ENCODE measurements around the gene VPS37B. TPM values are rescaled to one million over a fixed set of nuclear protein-coding genes. Genes with fewer than 3 reads are reported as not detected.
A peak's percentile ranks its signal among the peaks of the same experiment; 100 is the strongest.

VPS37B gene
- total RNA-seq, 4 donors from 2014 or later, result 23.4 to 47.4 (median 29.3) TPM

- TF ChIP-seq CTCF (IDR thresholded peaks at IDR 0.05) (no peak), POLR2A (IDR thresholded peaks at IDR 0.05) (no peak), POLR2AphosphoS5 (IDR thresholded peaks at IDR 0.05) (no peak), EP300 (IDR thresholded peaks at IDR 0.05) (no peak)
- ATAC-seq, result no peak
- Histone ChIP-seq H3K36me3 (peaks cover 0 to 60% of the 10 kb centered on the region in 2 donors), H3K9me3 (no peaks in the 10 kb centered on the region), H3K27ac (peak overlapping the region in 3 of 4 donors; percentile 53 to 73 (median 68)), H3K4me1 (peaks cover 0 to 64% (median 24%) of the 10 kb centered on the region in 3 donors), H3K4me3 (no peak overlapping the region), H3K27me3 (no peaks in the 10 kb centered on the region)
- 80% methylated on average over 1 of the region's 12 CpGs; no CpG with 5 or more reads in 1 of the 2 donors for WGBS, 2 donors (ENCODE audit: low coverage in 1 of 2)
These were observed 32.8 kb downstream of the VPS37B start for GRCh38 chr12:122862872-122863701.

GRCh38 chr12:122862110-122862634 lies 33.8 kb downstream of the VPS37B start:
- no peak for TF ChIP-seq CTCF (IDR thresholded peaks at IDR 0.05)
- no peak for TF ChIP-seq POLR2AphosphoS5 (IDR thresholded peaks at IDR 0.05)
- TF ChIP-seq POLR2A (IDR thresholded peaks at IDR 0.05), result no peak
- no peak for TF ChIP-seq EP300 (IDR thresholded peaks at IDR 0.05)
- no peaks in the 10 kb centered on the region for H3K9me3 ChIP-seq
- 17 to 40% methylated on average over 1 to 5 of the region's 20 CpGs for WGBS, 2 donors (ENCODE audit: low coverage in 1 of 2)
- H3K4me1 ChIP-seq, result peaks cover 0 to 57% (median 24%) of the 10 kb centered on the region in 3 donors
- no peaks in the 10 kb centered on the region for H3K27me3 ChIP-seq
- no peak for ATAC-seq
- no peak overlapping the region for H3K4me3 ChIP-seq
- peak overlapping the region in 3 of 4 donors; percentile 64 to 73 (median 68) for H3K27ac ChIP-seq
- H3K36me3 ChIP-seq, result peaks cover 0 to 58% of the 10 kb centered on the region in 2 donors

GRCh38 chr12:122861587-122861970 lies 34.3 kb downstream of the VPS37B start:
- no CpG with 5 or more reads among the region's 5 CpGs for WGBS, 2 donors (ENCODE audit: low coverage in 1 of 2)
- peaks cover 0 to 52% (median 24%) of the 10 kb centered on the region in 3 donors for H3K4me1 ChIP-seq

GRCh38 chr12:122860854-122861586 lies 34.9 kb downstream of the VPS37B start:
- Histone ChIP-seq H3K4me3 (no peak overlapping the region), H3K4me1 (peaks cover 0 to 47% (median 24%) of the 10 kb centered on the region in 3 donors), H3K27me3 (no peaks in the 10 kb centered on the region), H3K27ac (peak overlapping the region in 3 of 4 donors; percentile 64 to 73 (median 68)), H3K9me3 (no peaks in the 10 kb centered on the region), H3K36me3 (peaks cover 0 to 58% of the 10 kb centered on the region in 2 donors)
- no peak for ATAC-seq
- 33% methylated on average over 1 of the region's 23 CpGs; no CpG with 5 or more reads in 1 of the 2 donors for WGBS, 2 donors (ENCODE audit: low coverage in 1 of 2)
- TF ChIP-seq POLR2A (IDR thresholded peaks at IDR 0.05) (no peak), POLR2AphosphoS5 (IDR thresholded peaks at IDR 0.05) (no peak), EP300 (IDR thresholded peaks at IDR 0.05) (no peak), CTCF (IDR thresholded peaks at IDR 0.05) (no peak)

More at GRCh38 chr12:122861587-122861970, 34.3 kb downstream of the VPS37B start:
- no peak overlapping the region for H3K4me3 ChIP-seq
- no peak for ATAC-seq
- H3K27me3 ChIP-seq, result no peaks in the 10 kb centered on the region
- no peaks in the 10 kb centered on the region for H3K9me3 ChIP-seq
- H3K36me3 ChIP-seq, result peaks cover 0 to 58% of the 10 kb centered on the region in 2 donors
- H3K27ac ChIP-seq, result peak overlapping the region in 3 of 4 donors; percentile 64 to 73 (median 68)
- TF ChIP-seq EP300 (IDR thresholded peaks at IDR 0.05) (no peak), POLR2AphosphoS5 (IDR thresholded peaks at IDR 0.05) (no peak)

Measured in gastroesophageal sphincter (tissue), 4 donors.